ENCODE data around the gene DOCK4.

DNA sequence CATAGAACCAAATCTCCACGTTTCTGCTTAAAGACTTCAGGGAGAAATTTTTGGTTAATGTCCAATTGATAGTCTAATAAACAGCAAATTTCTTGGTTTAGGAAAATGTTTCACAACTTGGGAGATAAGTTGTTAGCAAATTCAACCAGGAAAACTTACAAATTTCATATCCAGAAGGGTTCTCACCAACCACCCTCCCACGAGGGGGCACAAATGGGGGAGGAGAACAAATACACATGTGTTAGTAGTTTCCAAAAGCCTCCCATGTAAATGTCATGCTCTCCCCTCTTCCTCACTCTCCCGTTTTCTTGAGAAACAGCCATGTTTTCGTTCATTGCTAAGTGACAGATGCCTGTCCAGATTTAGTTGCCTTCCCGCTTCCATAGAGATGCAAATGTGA lies 10.5 kb downstream of the DOCK4 start:
- TF ChIP-seq, protein P1, sequence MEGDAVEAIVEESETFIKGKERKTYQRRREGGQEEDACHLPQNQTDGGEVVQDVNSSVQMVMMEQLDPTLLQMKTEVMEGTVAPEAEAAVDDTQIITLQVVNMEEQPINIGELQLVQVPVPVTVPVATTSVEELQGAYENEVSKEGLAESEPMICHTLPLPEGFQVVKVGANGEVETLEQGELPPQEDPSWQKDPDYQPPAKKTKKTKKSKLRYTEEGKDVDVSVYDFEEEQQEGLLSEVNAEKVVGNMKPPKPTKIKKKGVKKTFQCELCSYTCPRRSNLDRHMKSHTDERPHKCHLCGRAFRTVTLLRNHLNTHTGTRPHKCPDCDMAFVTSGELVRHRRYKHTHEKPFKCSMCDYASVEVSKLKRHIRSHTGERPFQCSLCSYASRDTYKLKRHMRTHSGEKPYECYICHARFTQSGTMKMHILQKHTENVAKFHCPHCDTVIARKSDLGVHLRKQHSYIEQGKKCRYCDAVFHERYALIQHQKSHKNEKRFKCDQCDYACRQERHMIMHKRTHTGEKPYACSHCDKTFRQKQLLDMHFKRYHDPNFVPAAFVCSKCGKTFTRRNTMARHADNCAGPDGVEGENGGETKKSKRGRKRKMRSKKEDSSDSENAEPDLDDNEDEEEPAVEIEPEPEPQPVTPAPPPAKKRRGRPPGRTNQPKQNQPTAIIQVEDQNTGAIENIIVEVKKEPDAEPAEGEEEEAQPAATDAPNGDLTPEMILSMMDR (IDR thresholded peaks at IDR 0.05), result no peak
- no peak for TF ChIP-seq EP300 (IDR thresholded peaks at IDR 0.05)
